PC-3 (cell line): ENCODE data around the gene ODAD2. TPM values are rescaled to one million over a fixed set of nuclear protein-coding genes. Genes with fewer than 3 reads are reported as not detected.

Experiments used
- ATAC-seq: fragments of 200-7000 bp; cut with Tn5 transposase; 2 replicates; pipeline ENCODE4 v1.9.1; 2020; ENCODE audit warnings: mild to moderate bottlenecking, moderate library complexity
- BruUV-seq: library from RNA; stranded (reverse); fragments of 400-500 nt; replicated peaks from 2 replicates; lab custom pipeline; 2021; lab: Mats Ljungman, UMichigan
- CTCF ChIA-PET: fragments of 300-600 bp; sonication (Branson Sonifier 250); formaldehyde crosslinking; loops from one replicate; lab custom pipeline; 2022; ENCODE audit warnings: antibody characterized with exemption; lab: Charles Lee
- POLR2A ChIA-PET: fragments of 300-600 bp; sonication (Branson Sonifier 250); formaldehyde crosslinking; loops from one replicate; lab custom pipeline; 2022; ENCODE audit warnings: antibody characterized with exemption; ENCODE audit not compliant: unreplicated experiment; lab: Charles Lee
- DNase-seq: peaks from one replicate; pipeline ENCODE4 v3.0.0-alpha.2; 2015
- H2AFZ ChIP-seq: fragments of 300-600 bp; sonication (generic); 2 replicates; pipeline ENCODE4 v1.6.0; 2016; ENCODE audit warnings: antibody characterized with exemption, low read length
- H3F3A ChIP-seq: fragments of 300-600 bp; sonication (generic); one replicate; pipeline ENCODE4 v1.6.0; 2017; ENCODE audit warnings: antibody characterized with exemption, low read length, control low read depth, mild to moderate bottlenecking; ENCODE audit not compliant: unreplicated experiment
- H3K27ac ChIP-seq: fragments of 300-600 bp; sonication (generic); 2 replicates; pipeline ENCODE4 v1.5.1; 2016; ENCODE audit warnings: mild to moderate bottlenecking, low read length
- H3K27me3 ChIP-seq: fragments of 300-600 bp; sonication (generic); 2 replicates; pipeline ENCODE4 v1.6.1; 2016; ENCODE audit warnings: low read length, mixed read lengths
- H3K36me3 ChIP-seq: fragments of 300-600 bp; sonication (generic); 2 replicates; pipeline ENCODE4 v1.6.1; 2016; ENCODE audit warnings: low read depth, mixed run types, low read length, mixed read lengths
- H3K4me1 ChIP-seq: fragments of 300-600 bp; sonication (generic); 2 replicates; pipeline ENCODE4 v1.5.1; 2016; ENCODE audit warnings: low read length; ENCODE audit not compliant: insufficient read depth
- H3K4me2 ChIP-seq: fragments of 300-600 bp; sonication (generic); 2 replicates; pipeline ENCODE4 v1.6.0; 2016; ENCODE audit warnings: low read length
- H3K4me3 ChIP-seq: fragments of 300-600 bp; sonication (generic); 2 replicates; pipeline ENCODE4 v1.5.1; 2016; ENCODE audit warnings: mild to moderate bottlenecking, low read length, mixed read lengths
- H3K79me2 ChIP-seq: fragments of 300-600 bp; sonication (generic); 2 replicates; pipeline ENCODE4 v1.6.1; 2017; ENCODE audit warnings: low read length, mixed read lengths
- H3K9ac ChIP-seq: fragments of 300-600 bp; sonication (generic); 2 replicates; pipeline ENCODE4 v1.6.0; 2016; ENCODE audit warnings: mild to moderate bottlenecking, low read length
- H3K9me2 ChIP-seq: fragments of 300-600 bp; sonication (generic); replicated peaks from 2 replicates; pipeline ENCODE4 v1.6.1; 2016; ENCODE audit warnings: mixed run types, low read length, mixed read lengths
- H3K9me3 ChIP-seq: fragments of 300-600 bp; sonication (generic); 2 replicates; pipeline ENCODE4 v1.6.1; 2016; ENCODE audit warnings: low read length, mixed read lengths
- H4K20me1 ChIP-seq: fragments of 300-600 bp; sonication (generic); 2 replicates; pipeline ENCODE4 v1.6.1; 2016; ENCODE audit warnings: low read length, mixed read lengths
- EZH2 ChIP-seq: fragments of 300-600 bp; sonication (generic); IDR thresholded peaks from one replicate; pipeline ENCODE4 v1.6.1; 2017; ENCODE audit warnings: antibody characterized with exemption, mild to moderate bottlenecking, low read length; ENCODE audit not compliant: unreplicated experiment
- EZH2phosphoT487 ChIP-seq: fragments of 300-600 bp; sonication (generic); IDR thresholded peaks from 2 replicates; pipeline ENCODE4 v1.6.1; 2018; ENCODE audit warnings: mild to moderate bottlenecking, antibody characterized with exemption, low read length, borderline replicate concordance
- intact Hi-C: fragments of 100-400 bp; cut with micrococcal nuclease; formaldehyde crosslinking; loops from 2 replicates; pipeline ENCODE4 v1.9.0; 2023
- total RNA-seq: library from RNA; depleted of rRNA; stranded (reverse); fragments of >200 nt; gene quantifications from 2 replicates; pipeline ENCODE4 v1.2.3, GENCODE V29; 2014
- TF ChIP-seq, protein P1 (sequence below): fragments of 300-600 bp; sonication (generic); conservative IDR thresholded peaks from 2 replicates; pipeline ENCODE4 v1.5.1; 2017; ENCODE audit warnings: antibody characterized with exemption, low read depth, mild to moderate bottlenecking, low read length

ODAD2 gene
- total RNA-seq, 1 experiment from 2014 or later: 2.1 TPM

DNA sequence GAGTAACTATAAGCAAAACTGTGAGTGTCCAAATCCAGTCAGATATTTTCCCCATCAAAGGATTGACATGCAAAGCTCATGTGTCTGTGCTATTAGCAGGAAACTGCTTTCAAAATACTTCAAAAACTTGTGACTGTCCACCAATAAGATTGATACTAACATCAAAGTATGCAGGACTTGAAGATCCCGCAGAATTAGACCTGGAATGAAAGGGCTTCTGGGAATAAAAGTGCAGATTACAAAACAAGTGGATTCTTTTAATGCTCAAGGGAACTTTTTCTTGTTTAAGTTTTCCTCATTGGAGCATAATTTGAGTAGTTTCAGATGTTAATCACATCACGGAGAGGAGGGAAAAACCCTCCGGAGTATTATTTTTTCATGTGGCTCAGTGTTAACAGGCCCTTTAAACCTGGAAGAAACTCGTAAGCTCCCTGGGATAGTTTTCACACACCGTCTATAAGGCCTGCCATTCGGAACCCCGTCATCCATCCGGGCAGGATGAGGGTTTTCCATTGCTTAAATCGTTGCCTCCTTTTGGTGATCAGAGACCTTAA is 219.3 kb downstream of the ODAD2 start:
- no peak overlapping the region for H2AFZ ChIP-seq
- ChIA-PET POLR2A (no interaction called here), CTCF (no interaction called here)
- H3K9ac ChIP-seq: no peak overlapping the region
- no peak for DNase-seq
- intact Hi-C loops: no loop called here
- H3K79me2 ChIP-seq: no peaks in the 10 kb centered on the region
- H3K4me1 ChIP-seq: peaks cover 3% of the 10 kb centered on the region; the same call in 1 of the 2 replicates
- H3K4me3 ChIP-seq: no peak overlapping the region
- no peak for ATAC-seq
- H3K36me3 ChIP-seq: no peaks in the 10 kb centered on the region
- no TSS peak for BruUV-seq
- no peaks in the 10 kb centered on the region for H3F3A ChIP-seq
- TF ChIP-seq, protein P1, sequence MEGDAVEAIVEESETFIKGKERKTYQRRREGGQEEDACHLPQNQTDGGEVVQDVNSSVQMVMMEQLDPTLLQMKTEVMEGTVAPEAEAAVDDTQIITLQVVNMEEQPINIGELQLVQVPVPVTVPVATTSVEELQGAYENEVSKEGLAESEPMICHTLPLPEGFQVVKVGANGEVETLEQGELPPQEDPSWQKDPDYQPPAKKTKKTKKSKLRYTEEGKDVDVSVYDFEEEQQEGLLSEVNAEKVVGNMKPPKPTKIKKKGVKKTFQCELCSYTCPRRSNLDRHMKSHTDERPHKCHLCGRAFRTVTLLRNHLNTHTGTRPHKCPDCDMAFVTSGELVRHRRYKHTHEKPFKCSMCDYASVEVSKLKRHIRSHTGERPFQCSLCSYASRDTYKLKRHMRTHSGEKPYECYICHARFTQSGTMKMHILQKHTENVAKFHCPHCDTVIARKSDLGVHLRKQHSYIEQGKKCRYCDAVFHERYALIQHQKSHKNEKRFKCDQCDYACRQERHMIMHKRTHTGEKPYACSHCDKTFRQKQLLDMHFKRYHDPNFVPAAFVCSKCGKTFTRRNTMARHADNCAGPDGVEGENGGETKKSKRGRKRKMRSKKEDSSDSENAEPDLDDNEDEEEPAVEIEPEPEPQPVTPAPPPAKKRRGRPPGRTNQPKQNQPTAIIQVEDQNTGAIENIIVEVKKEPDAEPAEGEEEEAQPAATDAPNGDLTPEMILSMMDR: no peak
- TF ChIP-seq EZH2: no peak
- TF ChIP-seq EZH2phosphoT487: no peak
- H3K4me2 ChIP-seq: no peak overlapping the region
- H3K27me3 ChIP-seq: no peaks in the 10 kb centered on the region
- H4K20me1 ChIP-seq: no peaks in the 10 kb centered on the region
- no peak overlapping the region for H3K27ac ChIP-seq
- no peaks in the 10 kb centered on the region for H3K9me2 ChIP-seq
- H3K9me3 ChIP-seq: no peaks in the 10 kb centered on the region

DNA sequence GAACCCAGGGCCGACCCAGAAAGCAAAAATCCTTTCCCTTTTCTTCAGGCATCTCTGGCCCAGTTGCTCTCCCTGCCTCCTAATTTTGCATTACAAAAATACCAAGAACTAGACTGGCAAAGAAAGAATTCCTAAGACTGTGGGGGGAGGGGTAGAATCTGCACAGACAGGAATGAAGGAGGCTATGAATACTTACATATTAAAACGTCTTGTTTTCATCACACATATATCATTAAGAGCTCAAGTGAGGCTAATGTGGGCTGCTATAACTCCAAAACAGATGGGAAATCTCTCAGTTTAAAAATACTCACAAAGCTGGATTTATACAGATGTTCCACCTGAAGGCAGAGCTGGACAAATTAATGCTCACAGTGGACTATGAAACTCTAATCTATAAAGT is 224.0 kb downstream of the ODAD2 start:
- no peak overlapping the region for H3K27ac ChIP-seq
- CTCF ChIA-PET: no interaction called here
- H3K4me2 ChIP-seq: no peak overlapping the region
- POLR2A ChIA-PET: interaction anchor here (0.5 kb wide), 2 partner anchors 19 to 566 kb away, joined by 3 read pairs; no protein-coding TSS in a partner anchor
- no peak for ATAC-seq
- H4K20me1 ChIP-seq: no peaks in the 10 kb centered on the region
- no peaks in the 10 kb centered on the region for H3K27me3 ChIP-seq
- H3K36me3 ChIP-seq: no peaks in the 10 kb centered on the region
- BruUV-seq: no TSS peak
- DNase-seq: no peak
- H3K4me3 ChIP-seq: no peak overlapping the region
- H3K9ac ChIP-seq: no peak overlapping the region
- no peaks in the 10 kb centered on the region for H3K9me3 ChIP-seq
- intact Hi-C loops: no loop called here
- TF ChIP-seq, protein P1: no peak
- no peak for TF ChIP-seq EZH2phosphoT487
- no peak for TF ChIP-seq EZH2
- H3F3A ChIP-seq: no peaks in the 10 kb centered on the region
- H3K4me1 ChIP-seq: no peaks in the 10 kb centered on the region
- no peaks in the 10 kb centered on the region for H3K9me2 ChIP-seq
- no peaks in the 10 kb centered on the region for H3K79me2 ChIP-seq
- no peak overlapping the region for H2AFZ ChIP-seq

DNA sequence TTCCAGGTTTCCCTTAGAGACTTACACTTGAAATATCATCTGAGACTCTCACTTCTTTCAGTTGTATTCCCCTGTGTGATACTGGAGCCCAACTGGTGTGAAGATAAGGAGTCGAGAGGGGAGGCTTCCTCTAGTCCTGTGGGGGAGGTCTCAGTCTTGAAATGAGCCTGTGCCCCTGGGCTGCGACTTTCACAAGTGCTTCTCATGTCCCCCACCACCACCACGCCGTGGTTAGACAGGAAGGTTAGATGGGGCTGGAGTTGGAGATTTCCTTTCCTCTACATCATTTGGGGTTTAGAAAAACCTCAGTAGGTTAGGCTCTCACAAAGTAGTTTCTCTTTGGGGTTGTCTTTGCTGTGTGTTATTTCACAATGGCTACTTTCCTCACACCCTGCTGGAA is 227.6 kb downstream of the ODAD2 start:
- intact Hi-C loops: no loop called here
- ATAC-seq (no peak), DNase-seq (no peak)
- Histone ChIP-seq H3K4me3 (no peak overlapping the region), H3K27ac (no peak overlapping the region), H3K9me2 (no peaks in the 10 kb centered on the region), H3K27me3 (no peaks in the 10 kb centered on the region), H3K4me1 (no peaks in the 10 kb centered on the region), H3K79me2 (no peaks in the 10 kb centered on the region), H4K20me1 (no peaks in the 10 kb centered on the region), H2AFZ (no peak overlapping the region), H3K9ac (no peak overlapping the region), H3K9me3 (no peaks in the 10 kb centered on the region), H3F3A (no peaks in the 10 kb centered on the region), H3K36me3 (no peaks in the 10 kb centered on the region), H3K4me2 (no peak overlapping the region)
- ChIA-PET CTCF (no interaction called here), POLR2A (no interaction called here)
- BruUV-seq: no TSS peak
- TF ChIP-seq EZH2 (no peak), EZH2phosphoT487 (no peak)
- TF ChIP-seq, protein P1: no peak
